ELR (cell line): Measurements from ENCODE around the gene RAD21L1.
A peak's percentile ranks its signal among the peaks of the same experiment; 100 is the strongest.

Experiments
- DNase-seq: peaks from one replicate; pipeline ENCODE4 v3.0.0-alpha.2; 2015; ENCODE audit warnings: low read depth

RAD21L1 gene

GRCh38 chr20:1273366-1273765 lies 47.5 kb downstream of the RAD21L1 start:
- DNase-seq = no peak

GRCh38 chr20:1274485-1275311 lies 48.9 kb downstream of the RAD21L1 start:
- DNase-seq = no peak

- no peak for DNase-seq
Observed at GRCh38 chr20:1275919-1276318, 50.1 kb downstream of the RAD21L1 start.

GRCh38 chr20:1277529-1278322 lies 51.9 kb downstream of the RAD21L1 start:
- no peak for DNase-seq

- no peak for DNase-seq
Observed at GRCh38 chr20:1278993-1279392, 53.1 kb downstream of the RAD21L1 start.

- DNase-seq = peak; percentile 43
Observed at GRCh38 chr20:1280195-1281102, 54.6 kb downstream of the RAD21L1 start.

- no peak for DNase-seq
Observed at GRCh38 chr20:1281279-1282057, 55.6 kb downstream of the RAD21L1 start.

GRCh38 chr20:1282966-1283365 lies 57.1 kb downstream of the RAD21L1 start:
- DNase-seq = no peak

- no peak for DNase-seq
Observed at GRCh38 chr20:1283522-1284510, 58.0 kb downstream of the RAD21L1 start.

GRCh38 chr20:1286267-1287024 lies 60.6 kb downstream of the RAD21L1 start:
- no peak for DNase-seq

GRCh38 chr20:1287306-1287705 lies 61.5 kb downstream of the RAD21L1 start:
- DNase-seq = no peak

- no peak for DNase-seq
Observed at GRCh38 chr20:1287787-1288569, 62.1 kb downstream of the RAD21L1 start.

GRCh38 chr20:1291191-1291741 lies 65.4 kb downstream of the RAD21L1 start:
- DNase-seq = peak; percentile 35

GRCh38 chr20:1292620-1293019 lies 66.8 kb downstream of the RAD21L1 start:
- DNase-seq = no peak

- no peak for DNase-seq
Observed at GRCh38 chr20:1293641-1294379, 68.0 kb downstream of the RAD21L1 start.

GRCh38 chr20:1294497-1294896 lies 68.7 kb downstream of the RAD21L1 start:
- DNase-seq = no peak

- DNase-seq = no peak
Observed at GRCh38 chr20:1295276-1295930, 69.6 kb downstream of the RAD21L1 start.
